Measurements from ENCODE around the gene ANGPTL2.

GRCh38 chr9:127154003-127154389, 31.6 kb upstream of the ANGPTL2 start:
- no peak for TF ChIP-seq CTCF (IDR thresholded peaks at IDR 0.05; ENCODE audit: insufficient read depth, low read depth, low read length)
- no peak for TF ChIP-seq EZH2 (IDR thresholded peaks at IDR 0.05; ENCODE audit: insufficient read depth, low read length)

Measured in astrocyte (in vitro differentiated cells and primary cell).